HG02623 (cell line): ENCODE results near the gene GPC1.

ENCODE experiments used
- ATAC-seq: cut with Tn5 transposase; IDR thresholded peaks from one replicate; pipeline ENCODE4 v1.9.1; 2021; ENCODE audit warnings: moderate library complexity; ENCODE audit not compliant: unreplicated experiment

The GPC1 gene

DNA sequence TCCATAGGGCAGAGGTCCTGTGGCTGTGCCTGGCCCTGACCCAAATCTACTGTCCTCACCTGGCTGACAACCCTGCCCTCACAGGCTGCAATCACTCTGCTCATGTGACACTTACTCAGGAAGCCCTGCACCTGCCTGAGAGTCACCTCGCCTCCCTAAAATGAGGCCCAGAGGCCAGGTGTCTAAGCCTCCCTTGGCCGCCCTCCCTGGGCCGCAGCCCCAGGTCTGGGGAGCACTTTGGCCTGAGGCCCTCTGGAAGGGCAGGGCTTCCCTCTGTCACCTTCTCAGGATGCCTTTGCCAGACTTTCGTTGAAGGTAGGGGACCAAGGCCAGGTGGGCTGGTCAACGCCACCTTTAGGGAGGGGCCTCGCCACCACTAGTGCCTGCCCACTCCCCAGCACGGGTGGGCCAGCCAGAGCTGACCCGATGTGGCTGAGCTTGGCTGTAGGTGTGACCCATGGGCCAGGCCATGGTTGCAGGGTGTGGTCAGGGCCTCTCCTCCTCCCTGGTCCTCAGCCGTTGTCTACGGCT lies 6.1 kb upstream of the GPC1 start:
- no peak for ATAC-seq

DNA sequence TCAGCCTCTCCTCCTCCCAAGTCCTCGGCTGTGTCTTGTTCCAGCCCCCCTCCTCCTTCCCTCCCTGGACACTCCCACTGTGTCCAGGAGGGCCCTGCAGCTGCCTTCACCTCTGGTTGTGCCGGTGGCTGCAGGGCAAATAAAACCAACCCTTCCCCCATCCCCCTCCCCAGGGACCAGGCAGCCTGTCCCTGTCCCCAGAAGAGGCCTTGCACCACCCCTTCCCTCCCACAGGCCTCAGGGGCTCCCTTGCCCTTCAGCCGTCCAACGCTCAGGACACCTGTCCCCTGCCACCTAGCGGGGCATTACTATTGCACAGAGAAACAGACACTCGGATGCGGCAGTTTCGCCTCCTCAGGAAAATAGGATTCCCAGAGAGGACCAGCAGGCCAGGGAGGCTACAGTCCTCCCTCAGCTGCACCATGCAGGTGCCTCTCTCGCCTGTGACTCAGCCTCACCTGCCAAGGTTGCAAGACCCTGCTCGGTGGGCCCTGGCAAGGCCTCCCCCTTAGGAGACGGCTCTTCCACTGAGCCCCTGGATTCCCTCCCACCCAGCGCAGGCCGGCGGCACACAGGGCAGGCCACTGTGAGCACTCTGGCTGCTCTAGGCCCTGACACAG lies 5.5 kb upstream of the GPC1 start:
- ATAC-seq: no peak

DNA sequence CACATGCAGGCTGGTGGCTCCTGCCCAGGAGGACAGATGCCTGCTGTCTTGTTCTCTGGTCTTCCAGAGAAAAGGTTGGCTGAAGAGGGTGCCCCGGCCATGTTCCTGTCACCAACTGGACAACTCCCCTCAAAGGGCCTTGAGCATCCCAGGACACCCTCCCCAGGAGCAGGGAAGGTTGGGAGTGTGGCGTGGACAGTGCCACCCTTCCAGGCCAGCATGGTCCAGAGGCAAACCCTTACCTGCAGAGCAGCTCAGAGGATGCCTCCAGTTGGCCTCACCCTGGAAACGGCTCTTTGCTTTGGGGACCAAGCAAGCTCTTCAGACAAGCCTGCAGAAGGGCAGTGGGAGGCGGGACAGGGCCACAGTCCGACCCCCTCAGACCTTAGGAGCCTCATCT lies 4.9 kb upstream of the GPC1 start:
- ATAC-seq: no peak

DNA sequence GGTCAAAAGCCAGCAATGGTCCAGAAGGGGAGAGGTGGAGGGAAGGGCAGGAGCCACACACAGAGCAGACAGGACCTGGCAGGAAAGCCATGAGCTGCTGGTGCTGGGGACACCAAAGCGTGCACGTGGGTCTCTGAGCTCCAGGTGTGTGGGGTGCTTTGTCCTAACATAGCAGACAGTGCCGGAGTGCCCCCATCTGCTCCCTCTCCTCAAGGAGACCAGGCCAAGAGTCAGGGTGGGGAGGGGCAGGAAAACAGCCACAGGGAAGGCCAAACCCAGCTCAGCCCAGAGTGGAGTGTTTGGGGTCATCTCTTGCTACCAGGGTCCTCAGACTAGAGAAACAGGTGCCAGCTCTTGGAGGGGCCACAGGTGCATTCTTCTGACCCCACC lies 4.2 kb upstream of the GPC1 start:
- no peak for ATAC-seq

DNA sequence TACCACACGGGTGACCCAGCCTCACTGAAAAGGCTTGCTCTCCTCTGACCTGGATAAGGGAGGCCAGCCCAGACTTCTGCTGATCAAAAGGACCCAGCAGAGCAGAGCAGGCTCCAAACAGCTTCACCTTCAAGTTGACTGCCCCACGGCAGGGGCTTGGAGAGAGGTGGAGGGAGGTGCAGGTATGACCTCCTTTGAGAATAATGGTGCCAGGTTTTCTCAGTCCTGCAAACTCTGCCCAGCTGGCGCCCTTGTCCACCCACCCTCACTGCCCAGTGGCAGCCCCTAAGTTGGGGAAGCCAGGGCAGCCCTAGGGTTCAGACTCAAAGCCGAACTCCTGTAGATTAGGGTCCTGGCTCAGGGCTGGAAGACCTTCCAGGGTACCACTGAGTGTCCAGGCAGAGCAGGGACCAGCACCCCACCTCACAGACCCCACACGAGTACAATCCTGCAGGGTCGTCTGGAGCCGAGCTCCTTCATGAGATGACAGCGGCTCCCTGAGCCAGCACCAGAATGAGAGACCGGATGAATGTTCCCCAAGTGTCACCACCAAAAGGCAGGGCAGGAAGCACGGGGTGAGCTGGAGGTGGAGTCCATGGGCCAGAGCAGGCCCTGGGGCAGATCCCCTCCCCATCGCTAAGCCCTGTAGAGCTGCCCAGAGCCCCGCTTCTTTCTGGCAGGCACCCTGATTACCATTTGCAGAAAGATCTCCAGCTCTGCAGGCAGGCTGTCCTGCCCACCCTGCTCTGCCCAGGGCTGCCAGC lies 3.6 kb upstream of the GPC1 start:
- ATAC-seq: no peak

DNA sequence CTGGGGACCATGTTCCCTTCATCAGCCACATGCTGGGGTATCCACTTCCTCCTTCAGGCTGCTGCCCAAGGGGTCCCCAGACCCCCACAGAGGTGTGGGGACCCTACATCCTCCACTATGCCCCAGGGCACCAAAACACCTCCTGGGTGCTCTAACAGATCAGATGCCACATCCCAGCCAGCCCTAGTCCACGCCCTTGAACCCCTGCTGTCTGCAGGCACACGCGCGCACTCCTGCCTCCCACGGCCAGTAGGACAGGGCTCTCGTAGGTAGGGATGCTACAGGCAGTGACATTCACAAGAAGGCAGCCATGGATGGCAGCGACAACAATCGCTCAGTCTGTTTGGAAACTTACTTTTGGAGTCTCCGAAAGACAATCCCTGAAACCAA lies 3.0 kb upstream of the GPC1 start:
- ATAC-seq: no peak

DNA sequence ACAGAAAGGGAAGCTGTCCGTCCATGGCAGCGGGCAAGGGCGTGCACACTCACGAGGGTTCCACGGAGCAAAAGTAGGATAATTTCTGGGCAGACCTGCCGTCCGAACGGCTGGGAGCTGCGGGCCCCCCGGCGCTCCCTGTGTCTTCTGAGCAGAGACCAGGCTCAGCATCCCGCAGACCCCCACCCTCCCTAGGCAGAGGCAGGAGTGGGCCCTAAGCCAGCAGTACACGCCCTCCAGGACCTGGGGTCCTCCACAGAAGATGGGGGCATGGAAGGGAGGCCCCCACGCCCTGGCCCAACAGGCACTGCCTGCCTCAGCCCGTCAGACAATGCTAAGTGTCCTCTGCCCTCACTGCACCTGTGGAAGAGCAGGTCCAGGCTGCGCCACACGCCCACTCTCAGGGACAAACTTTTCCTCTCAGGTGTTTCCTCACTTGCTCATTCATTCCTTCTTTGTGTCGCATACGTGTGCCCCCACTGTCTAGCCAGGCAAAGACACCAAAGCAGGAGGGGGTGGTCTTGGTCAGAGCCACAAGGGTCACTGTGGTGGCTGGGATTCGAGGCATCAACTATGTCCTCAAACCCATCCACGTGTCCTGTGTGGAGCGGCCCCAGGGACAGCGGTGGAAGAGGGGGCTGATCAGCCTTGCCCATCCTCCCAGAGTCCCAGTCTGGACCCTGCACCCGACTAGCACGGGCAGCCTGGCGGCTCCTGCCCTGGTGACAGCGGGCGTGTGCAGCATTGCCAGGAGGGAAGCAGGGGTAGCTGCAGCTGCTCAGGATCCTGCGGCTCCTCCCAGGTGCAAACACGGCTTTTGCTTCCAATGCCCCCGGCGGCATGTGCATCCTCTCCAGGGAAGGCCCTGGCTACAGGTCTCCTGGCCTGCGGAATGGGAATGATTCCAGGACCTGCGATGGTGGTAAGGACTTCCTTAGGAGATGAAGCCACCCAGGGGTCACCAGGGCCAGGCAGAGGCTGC lies 2.4 kb upstream of the GPC1 start:
- ATAC-seq: no peak

DNA sequence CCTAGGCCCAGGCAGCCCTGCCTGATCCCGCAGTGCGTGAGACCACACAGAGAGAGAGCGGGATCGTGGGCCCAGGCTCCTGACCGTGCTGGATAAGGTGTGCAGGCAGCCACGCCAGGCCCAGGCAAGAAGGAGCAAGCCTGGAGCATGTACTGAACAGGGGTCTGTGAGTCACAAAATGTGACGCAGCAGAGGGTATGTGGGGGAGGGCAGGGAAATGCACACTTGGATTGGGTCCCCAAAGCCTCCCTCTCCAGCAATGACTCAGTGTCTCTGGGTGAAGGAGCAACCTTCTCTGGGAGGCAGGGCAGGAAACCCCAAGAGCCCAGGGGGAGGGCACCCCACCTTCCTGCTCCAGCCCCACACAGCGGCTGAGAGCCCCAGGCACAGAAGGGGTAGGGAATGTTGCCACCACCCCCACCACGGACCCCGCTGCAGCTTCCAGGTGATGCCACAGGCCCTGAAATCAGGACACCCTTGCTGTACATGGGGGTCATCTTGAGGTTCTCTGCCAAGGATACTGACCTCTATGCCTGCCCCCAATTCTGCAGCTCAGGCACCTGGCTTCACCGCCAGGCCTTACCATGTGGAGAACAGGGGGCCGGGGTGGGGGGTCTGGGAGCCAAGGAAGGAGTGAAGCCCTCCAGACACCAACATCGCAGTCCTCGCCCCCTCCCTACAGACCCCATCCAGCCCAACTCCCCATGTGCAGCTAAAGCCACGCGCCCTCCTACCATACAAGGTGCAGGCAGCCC lies 1.3 kb upstream of the GPC1 start:
- no peak for ATAC-seq

DNA sequence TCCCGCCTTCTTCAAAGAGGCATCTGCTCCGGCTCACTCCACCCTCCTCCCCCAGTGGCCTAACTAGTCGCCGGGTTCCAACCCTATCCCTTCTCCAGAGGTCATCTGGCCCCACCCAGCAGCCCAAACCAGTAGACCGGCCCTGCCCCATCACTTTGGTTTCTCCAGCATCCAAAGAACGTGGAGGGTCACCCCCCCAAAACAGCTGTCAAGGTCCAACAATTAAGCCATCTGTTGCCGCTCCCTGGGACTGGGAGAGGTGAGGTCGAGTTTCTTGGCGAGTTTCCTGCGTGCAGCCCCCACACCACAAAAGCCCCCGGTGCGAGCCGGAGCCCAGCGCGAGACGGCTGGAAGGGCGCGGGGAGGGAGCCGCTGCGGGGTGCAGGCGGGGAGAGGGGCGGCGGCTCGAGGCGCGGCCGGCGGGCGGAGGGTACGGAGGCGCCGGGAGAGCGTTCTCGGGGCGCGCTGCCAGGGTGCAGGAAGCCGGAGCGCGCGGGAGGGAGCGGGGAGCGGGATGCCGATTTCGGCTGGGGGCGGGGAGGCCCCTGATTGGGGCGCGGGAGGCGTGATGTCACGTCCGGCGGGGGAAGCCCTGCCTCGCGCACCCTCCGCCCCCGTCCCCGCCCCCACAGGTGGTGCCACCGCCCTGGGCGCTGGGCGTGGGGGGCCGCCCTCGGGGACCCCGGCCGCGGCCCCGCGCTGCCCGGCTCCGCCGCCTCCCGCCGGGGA lies 571 bp upstream of the GPC1 start:
- peak; percentile 52 for ATAC-seq

DNA sequence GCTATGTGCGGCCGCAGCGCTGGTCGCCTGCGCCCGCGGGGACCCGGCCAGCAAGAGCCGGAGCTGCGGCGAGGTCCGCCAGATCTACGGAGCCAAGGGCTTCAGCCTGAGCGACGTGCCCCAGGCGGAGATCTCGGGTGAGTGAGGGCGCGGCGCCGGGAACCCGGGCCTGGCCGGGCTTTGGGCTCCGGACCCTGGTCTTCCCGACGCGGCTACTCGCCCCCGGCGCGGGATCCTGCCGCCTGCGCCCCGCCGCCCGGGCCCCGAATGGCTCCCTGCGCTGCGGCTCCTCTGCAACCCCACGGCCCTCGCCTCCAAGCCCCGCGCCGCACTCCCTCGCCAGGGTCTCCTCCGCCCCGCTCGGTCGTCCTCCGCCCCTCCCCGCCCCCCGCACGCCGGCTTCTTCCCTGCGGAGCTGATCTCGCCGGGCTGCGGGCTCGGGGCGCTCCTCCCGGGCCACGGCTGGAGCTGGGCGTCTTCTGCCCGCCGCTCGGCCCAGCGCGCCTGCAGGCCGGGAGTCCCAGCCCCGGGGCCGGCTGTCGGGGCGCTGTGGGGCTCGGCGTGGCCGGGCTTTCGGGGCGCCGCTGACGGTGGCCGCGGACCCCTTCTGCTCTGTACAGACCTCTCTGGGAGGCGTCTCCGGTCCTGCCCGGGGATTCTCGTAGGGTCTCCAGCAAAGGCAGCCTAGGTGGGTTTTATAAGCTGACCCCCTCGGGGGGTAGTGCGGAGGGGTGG lies 652 bp downstream of the GPC1 start:
- ATAC-seq: no peak

DNA sequence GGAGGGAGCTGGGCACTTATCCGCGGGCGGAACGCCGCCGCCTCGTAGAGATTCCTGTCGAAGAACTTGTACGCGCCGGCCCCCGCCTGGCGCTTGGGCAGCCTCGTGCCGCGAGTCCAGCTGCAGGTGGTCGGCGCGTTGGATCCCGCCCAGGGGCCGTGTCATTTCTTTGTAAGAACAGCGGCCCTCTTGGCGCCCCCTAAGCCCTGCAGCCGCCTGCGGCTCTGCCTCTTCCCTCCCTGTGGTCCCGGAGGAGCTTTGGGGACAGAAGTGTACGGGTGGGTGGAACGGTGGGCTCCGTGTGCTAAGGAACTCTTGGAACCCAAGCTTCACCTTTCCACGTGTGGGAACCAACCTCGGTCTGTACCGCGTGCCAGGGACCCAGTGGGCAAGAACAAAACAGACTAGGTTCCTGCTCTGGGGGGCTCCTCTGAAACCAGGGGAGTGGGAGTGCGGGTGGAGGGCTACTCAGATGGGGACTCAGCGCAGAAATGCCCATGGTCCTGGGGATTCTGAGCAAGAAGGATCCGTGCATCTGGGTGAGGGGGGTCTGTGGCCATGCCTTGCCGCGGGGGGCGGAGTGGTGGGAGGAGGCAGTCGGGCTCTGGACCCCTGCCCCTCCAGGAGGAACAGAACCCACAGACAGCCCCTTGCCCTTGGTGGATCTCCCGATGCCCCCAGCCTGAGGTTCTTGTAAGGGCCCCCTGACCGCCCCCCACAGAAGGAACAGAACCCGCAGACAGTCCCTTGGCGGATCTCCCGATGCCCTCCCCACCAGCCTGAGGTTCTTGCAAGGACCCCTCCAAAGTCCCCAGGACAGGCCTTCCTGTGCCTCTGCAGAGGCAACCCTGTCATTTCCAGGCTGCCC lies 1.5 kb downstream of the GPC1 start:
- ATAC-seq: no peak

DNA sequence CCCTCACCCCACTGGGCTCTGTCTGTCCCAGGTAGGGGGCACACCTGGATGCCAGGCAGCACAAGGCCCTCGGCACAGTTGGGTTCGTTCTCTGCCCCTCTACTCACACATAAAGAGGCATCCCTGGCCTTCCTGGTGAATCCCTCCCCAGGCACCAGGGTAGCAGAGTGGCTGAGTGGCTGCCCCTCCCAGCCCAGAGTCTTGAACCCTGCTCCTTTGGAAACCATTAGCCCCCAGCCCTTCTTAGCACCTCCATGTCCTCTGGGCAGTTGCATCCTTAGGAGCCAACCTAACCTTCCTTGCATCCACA lies 2.0 kb downstream of the GPC1 start:
- ATAC-seq: no peak

DNA sequence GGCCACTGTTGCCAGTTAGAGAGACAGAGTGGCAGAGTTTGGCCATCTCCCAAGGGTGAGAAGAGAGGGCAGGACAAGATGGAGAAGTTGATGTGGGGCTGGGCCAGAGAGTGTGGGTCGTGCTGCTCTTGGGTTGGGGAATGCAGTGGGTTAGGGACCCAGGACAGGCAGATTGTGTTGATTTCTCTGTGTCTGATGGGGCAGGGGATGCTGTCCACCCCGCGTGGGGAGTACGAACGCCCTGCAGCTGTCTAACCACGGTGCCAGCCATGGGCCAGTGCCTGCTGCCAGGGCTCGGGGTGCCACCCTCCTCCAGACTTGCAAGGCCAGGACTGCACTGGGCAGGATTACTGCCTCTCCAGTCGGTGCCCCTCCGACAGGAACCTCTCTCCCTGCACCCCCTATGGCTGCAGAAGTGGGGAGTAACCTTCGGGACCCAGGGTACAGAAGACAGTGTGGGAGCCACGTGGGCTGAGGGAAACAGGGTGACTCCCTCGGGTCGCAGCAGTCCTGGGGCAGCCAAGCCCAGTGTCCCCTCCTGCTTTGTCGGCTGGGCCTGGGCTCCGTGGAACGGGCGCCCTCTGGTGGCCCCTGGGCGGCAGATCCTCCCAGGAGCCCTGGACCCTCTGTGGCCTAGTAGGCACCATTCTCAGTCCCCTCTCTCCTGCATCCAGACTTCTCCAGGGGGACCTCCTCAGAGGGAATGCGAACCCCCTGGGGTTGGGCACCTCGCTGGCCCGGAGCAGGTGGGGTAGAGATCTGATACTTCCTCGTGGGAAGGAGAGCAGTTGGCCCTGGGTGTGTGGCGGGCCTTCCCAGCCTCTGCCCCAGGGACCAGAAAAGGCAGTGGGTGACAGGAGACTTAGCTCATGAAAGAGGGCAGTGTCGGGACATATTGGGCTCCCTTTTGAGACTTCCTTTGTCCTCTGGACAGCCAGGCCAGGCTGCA lies 2.7 kb downstream of the GPC1 start:
- ATAC-seq: no peak

DNA sequence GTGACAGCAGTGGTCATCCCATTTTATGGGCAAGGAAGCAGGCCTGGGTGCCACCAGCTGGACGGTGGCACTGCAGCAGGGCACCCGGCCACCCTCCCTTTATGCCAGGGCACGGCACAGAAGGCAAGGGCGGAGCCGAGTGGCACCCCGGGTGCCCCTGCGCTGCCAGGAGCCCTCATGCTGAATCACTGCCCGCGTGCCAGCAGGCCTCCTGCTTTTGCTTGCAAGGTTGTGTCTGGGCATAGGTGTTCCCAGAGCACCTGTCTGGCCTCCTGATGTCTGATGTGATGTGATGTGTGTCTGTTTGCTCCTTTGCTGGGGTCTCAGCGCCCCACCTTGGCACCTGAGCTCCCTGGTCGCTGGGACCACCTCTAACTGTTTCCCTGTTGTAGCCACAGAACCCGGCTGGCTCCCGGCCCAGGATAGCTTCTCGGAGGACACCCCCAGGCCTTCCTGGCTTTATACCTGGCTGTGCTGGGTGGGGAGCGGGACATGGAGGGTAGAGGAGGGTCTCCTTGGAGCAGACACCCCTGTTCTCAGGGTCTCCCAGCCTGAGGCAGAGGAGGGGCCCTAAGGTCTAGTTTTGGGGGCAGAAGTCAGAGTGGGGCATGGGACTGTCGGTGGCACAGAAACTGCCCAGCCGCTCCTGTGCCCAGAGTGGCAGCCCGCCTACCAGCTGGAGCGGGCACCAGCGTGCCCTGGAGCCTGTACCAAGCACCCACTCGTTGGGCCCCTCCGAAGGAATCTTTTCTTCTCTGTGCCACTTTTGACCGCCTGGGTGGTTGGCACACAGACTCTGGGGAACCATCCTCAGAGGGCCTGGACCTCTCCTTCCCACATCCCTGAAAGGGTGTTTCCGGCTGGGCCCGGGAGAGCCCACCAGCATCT lies 3.6 kb downstream of the GPC1 start:
- no peak for ATAC-seq

DNA sequence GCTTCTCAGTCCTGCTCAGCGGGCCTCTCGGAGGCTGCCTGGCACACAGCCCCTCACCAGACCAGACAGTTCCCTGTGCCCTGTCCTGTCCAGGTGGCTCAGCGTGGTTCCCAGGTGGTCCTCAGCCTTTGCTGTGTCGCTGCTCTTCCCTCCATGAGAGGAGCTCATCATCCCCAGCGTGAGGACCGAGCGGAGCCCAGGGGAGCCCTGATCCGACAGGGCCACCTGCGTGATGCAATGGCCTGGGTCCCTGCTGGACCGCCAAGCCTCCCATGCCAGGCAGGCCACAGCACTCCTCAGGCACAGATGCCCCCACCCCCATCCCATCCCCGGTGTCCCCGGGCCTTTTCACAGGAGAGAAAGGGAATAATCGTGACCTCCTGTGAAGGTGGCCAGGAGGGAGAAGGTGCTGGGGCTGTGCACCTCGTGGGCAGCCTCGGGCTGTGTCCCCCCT lies 4.3 kb downstream of the GPC1 start:
- no peak for ATAC-seq

DNA sequence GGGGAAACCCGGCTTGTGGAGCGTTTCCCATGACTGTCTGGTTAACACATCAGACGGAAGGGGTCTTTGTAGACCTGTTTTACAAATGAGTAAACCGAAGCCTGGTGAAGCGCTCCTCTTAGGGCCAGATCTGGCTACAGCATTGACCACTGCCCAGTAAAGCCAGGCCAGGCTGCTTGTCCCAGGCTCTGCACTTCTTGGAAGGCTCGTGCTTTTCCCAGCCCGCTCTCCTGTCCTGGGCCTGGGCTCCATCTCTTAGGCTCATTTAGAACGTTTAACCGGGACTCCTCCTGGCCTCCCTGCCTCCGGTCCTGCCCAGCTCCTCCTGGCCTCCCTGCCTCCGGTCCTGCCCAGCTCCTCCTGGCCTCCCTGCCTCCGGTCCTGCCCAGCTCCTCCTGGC lies 4.8 kb downstream of the GPC1 start:
- no peak for ATAC-seq
